HCT116 (cell line): Measurements from ENCODE around the gene TMEM222. TPM values are rescaled to one million over a fixed set of nuclear protein-coding genes. Genes with fewer than 3 reads are reported as not detected.
A peak's percentile ranks its signal among the peaks of the same experiment; 100 is the strongest.

Source experiments
- ATAC-seq: fragments of 200-7000 bp; cut with Tn5 transposase; 2 replicates; pipeline ENCODE4 v1.9.1; 2020; ENCODE audit warnings: mild to moderate bottlenecking, moderate library complexity
- BruUV-seq: library from RNA; stranded (reverse); fragments of 400-500 nt; replicated peaks from 2 replicates; lab custom pipeline; 2021; lab: Mats Ljungman, UMichigan
- CTCF ChIA-PET: fragments of 300-600 bp; sonication (Branson Sonifier 250); formaldehyde crosslinking; loops from one replicate; lab custom pipeline; 2021; ENCODE audit warnings: antibody characterized with exemption; lab: Charles Lee
- POLR2A ChIA-PET: fragments of 300-600, 350-600 bp; sonication (Branson Sonifier 250); formaldehyde crosslinking; loops from one replicate; lab custom pipeline; 2021; ENCODE audit warnings: antibody characterized with exemption; lab: Charles Lee
- RAD21 ChIA-PET, 2 experiments: fragments of 300-600 bp; sonication (Branson Sonifier 250); formaldehyde crosslinking; loops; one replicate each; lab custom pipeline; 2023; ENCODE audit warnings: low total read pairs in 2 of 2; ENCODE audit not compliant: uncharacterized antibody in 2 of 2, unreplicated experiment in 2 of 2, low non-redundant PET in 1 of 2; lab: Charles Lee
- DNase-seq: peaks from one replicate; pipeline ENCODE4 v3.0.0-alpha.2; 2010; ENCODE audit warnings: low read depth, low spot score
- H2AFZ ChIP-seq: fragments of 200-600 bp; shearing (Covaris generic), sonication (generic); 2 replicates; pipeline ENCODE4 v1.6.1; 2017; ENCODE audit warnings: low read depth, mixed run types, mixed read lengths, antibody characterized with exemption, low read length; ENCODE audit not compliant: poor library complexity, severe bottlenecking
- H3K27ac ChIP-seq: 2 replicates; pipeline ENCODE4 v1.5.1; 2012; ENCODE audit warnings: low read depth, low read length
- H3K27me3 ChIP-seq: fragments of 200-600 bp; sonication (generic); 2 replicates; pipeline ENCODE4 v1.6.1; 2016; ENCODE audit warnings: mixed run types, low read length, mixed read lengths; ENCODE audit not compliant: insufficient read depth
- H3K36me3 ChIP-seq, 2 experiments: fragments of 200-500 bp in 1 of 2; fragments of 200-600 bp in 1 of 2; sonication (Bioruptor generic) in 1 of 2; sonication (generic) in 1 of 2; 2 replicates each; pipeline versions ENCODE4 v1.5.1 to v1.6.1; 2014 to 2016; ENCODE audit warnings: low read length in 2 of 2, inconsistent platforms in 1 of 2, mixed read lengths in 1 of 2, mixed run types in 1 of 2; ENCODE audit not compliant: insufficient read depth in 2 of 2, control insufficient read depth in 1 of 2
- H3K4me1 ChIP-seq, 2 experiments: fragments of 200-600 bp in 1 of 2; sonication (generic) in 1 of 2; 2 replicates each; pipeline versions ENCODE4 v1.5.1 to v1.6.1; 2012 to 2017; ENCODE audit warnings: low read length in 2 of 2, inconsistent platforms in 1 of 2, mild to moderate bottlenecking in 1 of 2, mixed read lengths in 1 of 2, mixed run types in 1 of 2, moderate library complexity in 1 of 2; ENCODE audit not compliant: insufficient read depth in 2 of 2, control insufficient read depth in 1 of 2
- H3K4me2 ChIP-seq: fragments of 200-600 bp; sonication (generic); 2 replicates; pipeline ENCODE4 v1.6.1; 2017; ENCODE audit warnings: mixed run types, low read length, mixed read lengths
- H3K4me3 ChIP-seq, 2 experiments: fragments of 200-600 bp in 1 of 2; sonication (generic) in 1 of 2; replicated peaks in 1 of 2; 2 replicates each; pipeline ENCODE4 v1.5.1; 2011 to 2016; ENCODE audit warnings: low read length in 2 of 2, control low read depth in 1 of 2, low read depth in 1 of 2, mild to moderate bottlenecking in 1 of 2, mixed read lengths in 1 of 2, mixed run types in 1 of 2
- H3K79me2 ChIP-seq: fragments of 200-600 bp; sonication (generic); 2 replicates; pipeline ENCODE4 v1.6.1; 2017; ENCODE audit warnings: mild to moderate bottlenecking, mixed run types, low read length, moderate library complexity, mixed read lengths; ENCODE audit not compliant: insufficient read depth
- H3K9ac ChIP-seq: fragments of 200-600 bp; sonication (generic); 2 replicates; pipeline ENCODE4 v1.6.1; 2016; ENCODE audit warnings: low read length, mixed read lengths
- H3K9me2 ChIP-seq: fragments of 200-600 bp; sonication (generic), shearing (Covaris generic); 2 replicates; pipeline ENCODE4 v1.6.1; 2017; ENCODE audit warnings: mixed run types, mild to moderate bottlenecking, moderate library complexity; ENCODE audit not compliant: insufficient read depth
- H3K9me3 ChIP-seq, 2 experiments: fragments of 200-500 bp in 1 of 2; fragments of 200-600 bp in 1 of 2; sonication (Bioruptor generic) in 1 of 2; sonication (generic) in 1 of 2; 2 replicates each; pipeline ENCODE4 v1.6.1; 2014 to 2017; ENCODE audit warnings: low read length in 2 of 2, mixed read lengths in 2 of 2, inconsistent platforms in 1 of 2, low read depth in 1 of 2, mild to moderate bottlenecking in 1 of 2, mixed run types in 1 of 2, moderate library complexity in 1 of 2; ENCODE audit not compliant: control insufficient read depth in 1 of 2, insufficient read depth in 1 of 2
- H4K20me1 ChIP-seq: fragments of 200-600 bp; sonication (generic), shearing (Covaris generic); 2 replicates; pipeline ENCODE4 v1.6.1; 2017; ENCODE audit warnings: mixed run types, mild to moderate bottlenecking, moderate library complexity; ENCODE audit not compliant: insufficient read depth
- EGR1 ChIP-seq: IDR thresholded peaks from 2 replicates; pipeline ENCODE4 v1.6.1; 2012; ENCODE audit warnings: low read depth
- ELF1 ChIP-seq: IDR thresholded peaks from 2 replicates; pipeline ENCODE4 v1.6.1; 2012; ENCODE audit warnings: low read depth, borderline replicate concordance
- EZH2 ChIP-seq: fragments of 200-600 bp; sonication (generic); IDR thresholded peaks from 2 replicates; pipeline ENCODE4 v1.6.1; 2017; ENCODE audit warnings: antibody characterized with exemption, mixed run types
- EZH2phosphoT487 ChIP-seq: fragments of 200-600 bp; IDR thresholded peaks from 2 replicates; pipeline ENCODE4 v1.6.1; 2018; ENCODE audit warnings: antibody characterized with exemption, borderline replicate concordance
- JUND ChIP-seq: IDR thresholded peaks from 2 replicates; pipeline ENCODE4 v1.6.1; 2012
- POLR2A ChIP-seq: IDR thresholded peaks from 2 replicates; pipeline ENCODE4 v1.7.0; 2011; ENCODE audit warnings: borderline replicate concordance; ENCODE audit not compliant: insufficient read depth, insufficient read length; ENCODE audit errors: extremely low read depth
- POLR2AphosphoS5 ChIP-seq: IDR thresholded peaks from 2 replicates; pipeline ENCODE4 v1.6.1; 2011; ENCODE audit warnings: mild to moderate bottlenecking, low read depth, low read length, moderate library complexity
- SP1 ChIP-seq: IDR thresholded peaks from 2 replicates; pipeline ENCODE4 v1.6.1; 2012; ENCODE audit warnings: low read depth
- YY1 ChIP-seq: IDR thresholded peaks from 2 replicates; pipeline ENCODE4 v1.6.1; 2011; ENCODE audit warnings: low read length, low read depth, moderate library complexity, mild to moderate bottlenecking; ENCODE audit not compliant: insufficient replicate concordance; ENCODE audit errors: extremely low read depth
- ZFX ChIP-seq: fragments of 450-650 bp; IDR thresholded peaks from 2 replicates; pipeline ENCODE4 v1.6.1; 2017
- ZNF274 ChIP-seq: fragments of 200-500 bp; sonication (Bioruptor generic); IDR thresholded peaks from 2 replicates; pipeline ENCODE4 v1.6.1; 2014; ENCODE audit warnings: mild to moderate bottlenecking, low read depth, low read length, inconsistent platforms
- intact Hi-C: fragments of 100-400 bp; cut with micrococcal nuclease; formaldehyde crosslinking; loops from 2 replicates; pipeline ENCODE4 v1.10.0; 2022
- total RNA-seq: library from RNA; stranded (reverse); gene quantifications from one replicate; pipeline ENCODE4 v1.2.1, GENCODE V29; 2021; ENCODE audit not compliant: unreplicated experiment
- TF ChIP-seq, protein P1 (sequence below), 3 experiments: fragments of 200-600 bp in 1 of 3; sonication (generic) in 1 of 3; IDR thresholded peaks in 2 of 3; conservative IDR thresholded peaks in 1 of 3; 2 replicates each; pipeline ENCODE4 v1.5.1; 2012 to 2017; ENCODE audit warnings: low read depth in 2 of 3, low read length in 2 of 3, antibody characterized with exemption in 1 of 3, borderline replicate concordance in 1 of 3, control low read depth in 1 of 3, mild to moderate bottlenecking in 1 of 3, mixed read lengths in 1 of 3, mixed run types in 1 of 3, moderate library complexity in 1 of 3; ENCODE audit not compliant: insufficient read depth in 1 of 3
- TF ChIP-seq, protein P2 (sequence below): IDR thresholded peaks from 2 replicates; pipeline ENCODE4 v1.6.1; 2011; ENCODE audit warnings: mild to moderate bottlenecking, low read length, moderate library complexity; ENCODE audit not compliant: insufficient replicate concordance; ENCODE audit errors: extremely low read depth
- TF ChIP-seq, protein P3 (sequence below): IDR thresholded peaks from 2 replicates; pipeline ENCODE4 v1.6.1; 2012
- TF ChIP-seq, protein P4 (sequence below): IDR thresholded peaks from 2 replicates; pipeline ENCODE4 v1.6.1; 2012

TMEM222 gene
- total RNA-seq, 1 experiment from 2014 or later = 32.8 TPM

DNA sequence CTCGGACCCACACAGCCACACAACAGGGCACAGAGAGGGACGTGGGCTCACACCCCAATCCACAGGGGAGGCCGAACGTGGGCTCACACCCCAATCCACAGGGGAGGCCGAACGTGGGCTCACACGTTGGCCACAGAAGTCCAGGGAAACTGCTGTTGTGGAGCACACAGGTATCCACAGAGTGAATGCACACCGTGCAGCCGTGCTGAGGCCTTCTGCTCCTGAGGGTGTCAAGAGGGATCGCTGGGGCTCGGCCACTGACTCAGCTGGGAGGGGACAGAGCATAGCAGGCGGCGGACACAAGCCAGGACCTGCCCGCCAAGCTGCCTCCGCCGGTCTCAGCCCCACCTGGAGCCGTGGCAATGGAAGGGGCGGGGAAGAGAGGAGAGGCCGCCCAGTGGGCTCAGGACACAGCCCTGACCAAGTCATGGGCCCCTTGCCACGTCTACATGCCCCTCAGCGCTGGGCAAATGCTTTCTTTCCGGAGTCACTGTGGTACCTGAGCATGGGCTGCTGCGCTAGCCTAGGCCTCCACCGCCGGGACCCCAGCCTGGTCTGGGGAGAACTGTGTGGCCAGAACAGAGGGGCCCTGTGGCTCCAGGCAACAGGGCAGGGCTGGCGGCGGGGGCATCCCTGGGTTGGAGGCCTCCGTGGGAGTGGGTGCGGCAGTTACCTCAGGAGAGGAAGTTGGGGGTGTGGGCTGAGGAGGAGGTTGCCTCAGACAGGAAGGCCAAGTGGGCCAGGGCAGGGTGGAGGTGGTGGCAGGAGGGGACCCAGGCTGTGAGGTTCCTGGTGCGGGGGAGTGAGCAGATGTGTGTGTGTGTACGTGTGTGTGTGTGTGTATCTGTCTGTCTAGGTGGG is 21.0 kb downstream of the TMEM222 start:
- no TSS peak for BruUV-seq
- H3K79me2 ChIP-seq = peaks cover 21% of the 10 kb centered on the region; the same call in 1 of the 2 replicates
- no peaks in the 10 kb centered on the region for H4K20me1 ChIP-seq
- no peaks in the 10 kb centered on the region for H3K9me3 ChIP-seq
- POLR2A ChIA-PET = interaction anchor here (1.1 to 2.8 kb wide), 4 partner anchors 9 to 24 kb away, joined by 3 to 10 read pairs (median 4); partner anchors contain the start of gene MAP3K6
- RAD21 ChIA-PET = interaction anchor here in 1 of 2 experiments (1.9 kb wide), 1 partner anchor 15 kb away, joined by 5 read pairs; no protein-coding TSS in a partner anchor
- no peaks in the 10 kb centered on the region for H3K36me3 ChIP-seq
- no peak overlapping the region for H2AFZ ChIP-seq
- peaks cover 37 to 74% of the 10 kb centered on the region in 2 experiments for H3K4me1 ChIP-seq
- CTCF ChIA-PET = interaction anchor here (0.7 to 2.2 kb wide), 3 partner anchors 11 to 45 kb away, joined by 3 to 7 read pairs (median 4); no protein-coding TSS in a partner anchor
- intact Hi-C loops = no loop called here
- peak; percentile 63 for ATAC-seq
- H3K9me2 ChIP-seq = no peaks in the 10 kb centered on the region
- peak overlapping the region; percentile 75 for H3K9ac ChIP-seq
- TF ChIP-seq EZH2phosphoT487 (no peak), EZH2 (no peak), EGR1 (no peak), ELF1 (no peak), JUND (no peak), ZNF274 (no peak), SP1 (no peak), ZFX (peak; percentile 64), POLR2A (no peak), POLR2AphosphoS5 (peak; percentile 75), YY1 (peak; percentile 35)
- TF ChIP-seq, protein P1, sequence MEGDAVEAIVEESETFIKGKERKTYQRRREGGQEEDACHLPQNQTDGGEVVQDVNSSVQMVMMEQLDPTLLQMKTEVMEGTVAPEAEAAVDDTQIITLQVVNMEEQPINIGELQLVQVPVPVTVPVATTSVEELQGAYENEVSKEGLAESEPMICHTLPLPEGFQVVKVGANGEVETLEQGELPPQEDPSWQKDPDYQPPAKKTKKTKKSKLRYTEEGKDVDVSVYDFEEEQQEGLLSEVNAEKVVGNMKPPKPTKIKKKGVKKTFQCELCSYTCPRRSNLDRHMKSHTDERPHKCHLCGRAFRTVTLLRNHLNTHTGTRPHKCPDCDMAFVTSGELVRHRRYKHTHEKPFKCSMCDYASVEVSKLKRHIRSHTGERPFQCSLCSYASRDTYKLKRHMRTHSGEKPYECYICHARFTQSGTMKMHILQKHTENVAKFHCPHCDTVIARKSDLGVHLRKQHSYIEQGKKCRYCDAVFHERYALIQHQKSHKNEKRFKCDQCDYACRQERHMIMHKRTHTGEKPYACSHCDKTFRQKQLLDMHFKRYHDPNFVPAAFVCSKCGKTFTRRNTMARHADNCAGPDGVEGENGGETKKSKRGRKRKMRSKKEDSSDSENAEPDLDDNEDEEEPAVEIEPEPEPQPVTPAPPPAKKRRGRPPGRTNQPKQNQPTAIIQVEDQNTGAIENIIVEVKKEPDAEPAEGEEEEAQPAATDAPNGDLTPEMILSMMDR (IDR thresholded peaks at IDR 0.05 in 2 of 3, conservative IDR thresholded peaks at IDR 0.05 in 1 of 3; ENCODE audit: borderline replicate concordance in 1 of 3, insufficient read depth in 1 of 3, low read depth in 2 of 3, low read length in 2 of 3) = no peak
- TF ChIP-seq, protein P2, sequence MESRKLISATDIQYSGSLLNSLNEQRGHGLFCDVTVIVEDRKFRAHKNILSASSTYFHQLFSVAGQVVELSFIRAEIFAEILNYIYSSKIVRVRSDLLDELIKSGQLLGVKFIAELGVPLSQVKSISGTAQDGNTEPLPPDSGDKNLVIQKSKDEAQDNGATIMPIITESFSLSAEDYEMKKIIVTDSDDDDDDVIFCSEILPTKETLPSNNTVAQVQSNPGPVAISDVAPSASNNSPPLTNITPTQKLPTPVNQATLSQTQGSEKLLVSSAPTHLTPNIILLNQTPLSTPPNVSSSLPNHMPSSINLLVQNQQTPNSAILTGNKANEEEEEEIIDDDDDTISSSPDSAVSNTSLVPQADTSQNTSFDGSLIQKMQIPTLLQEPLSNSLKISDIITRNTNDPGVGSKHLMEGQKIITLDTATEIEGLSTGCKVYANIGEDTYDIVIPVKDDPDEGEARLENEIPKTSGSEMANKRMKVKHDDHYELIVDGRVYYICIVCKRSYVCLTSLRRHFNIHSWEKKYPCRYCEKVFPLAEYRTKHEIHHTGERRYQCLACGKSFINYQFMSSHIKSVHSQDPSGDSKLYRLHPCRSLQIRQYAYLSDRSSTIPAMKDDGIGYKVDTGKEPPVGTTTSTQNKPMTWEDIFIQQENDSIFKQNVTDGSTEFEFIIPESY = no peak
- TF ChIP-seq, protein P3, sequence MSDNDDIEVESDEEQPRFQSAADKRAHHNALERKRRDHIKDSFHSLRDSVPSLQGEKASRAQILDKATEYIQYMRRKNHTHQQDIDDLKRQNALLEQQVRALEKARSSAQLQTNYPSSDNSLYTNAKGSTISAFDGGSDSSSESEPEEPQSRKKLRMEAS = no peak
- TF ChIP-seq, protein P4, sequence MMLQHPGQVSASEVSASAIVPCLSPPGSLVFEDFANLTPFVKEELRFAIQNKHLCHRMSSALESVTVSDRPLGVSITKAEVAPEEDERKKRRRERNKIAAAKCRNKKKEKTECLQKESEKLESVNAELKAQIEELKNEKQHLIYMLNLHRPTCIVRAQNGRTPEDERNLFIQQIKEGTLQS = no peak
- peak overlapping the region; percentile 95 for H3K4me2 ChIP-seq
- H3K27ac ChIP-seq = peak overlapping the region; percentile 95
- no peak for DNase-seq
- peak overlapping the region; percentile 80 to 91 for H3K4me3 ChIP-seq
- H3K27me3 ChIP-seq = no peaks in the 10 kb centered on the region
